Stimulated activated CD4-positive, alpha-beta T cell treated with anti-CD3 and anti-CD28 coated beads, Interleukin-4, amount 100 ng/mL, for 48 hours (primary cell): ENCODE data around the gene PEX11B.
A peak's percentile ranks its signal among the peaks of the same experiment; 100 is the strongest.
"Not testable (repeated sequence)": the region's sequence is repeated elsewhere in the genome, so short reads cannot be mapped to it uniquely, and the experiment has no call there.

ENCODE experiments used
- DNase-seq, 2 donors: peaks; one replicate each; pipeline ENCODE4 v3.0.0-alpha.2; 2020; ENCODE audit warnings: low read depth in 2 of 2

PEX11B gene

DNA sequence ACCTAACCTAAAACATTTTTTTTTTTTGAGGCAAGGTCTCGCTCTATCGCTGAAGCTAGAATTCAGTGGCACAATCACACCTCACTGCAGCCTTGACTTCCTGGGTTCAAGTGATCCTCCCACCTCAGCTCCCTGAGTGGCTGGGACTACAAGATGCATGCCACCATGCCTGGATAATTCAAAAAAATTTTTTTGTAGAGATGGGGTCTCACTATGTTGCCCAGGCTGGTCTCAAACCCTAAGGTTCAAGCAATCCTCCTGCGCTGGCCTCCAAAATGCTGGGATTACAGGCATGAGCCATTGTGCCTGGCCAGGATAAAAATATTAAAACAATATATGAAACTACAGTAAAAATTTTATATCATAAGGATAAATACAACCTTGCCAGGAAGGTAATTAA is 34.4 kb upstream of the PEX11B start:
- DNase-seq: no peak

GRCh38 chr1:145951526-145951925 is 33.0 kb upstream of the PEX11B start:
- no peak for DNase-seq

- DNase-seq: no peak
Observed at GRCh38 chr1:145949219-145949618, 30.7 kb upstream of the PEX11B start.

DNA sequence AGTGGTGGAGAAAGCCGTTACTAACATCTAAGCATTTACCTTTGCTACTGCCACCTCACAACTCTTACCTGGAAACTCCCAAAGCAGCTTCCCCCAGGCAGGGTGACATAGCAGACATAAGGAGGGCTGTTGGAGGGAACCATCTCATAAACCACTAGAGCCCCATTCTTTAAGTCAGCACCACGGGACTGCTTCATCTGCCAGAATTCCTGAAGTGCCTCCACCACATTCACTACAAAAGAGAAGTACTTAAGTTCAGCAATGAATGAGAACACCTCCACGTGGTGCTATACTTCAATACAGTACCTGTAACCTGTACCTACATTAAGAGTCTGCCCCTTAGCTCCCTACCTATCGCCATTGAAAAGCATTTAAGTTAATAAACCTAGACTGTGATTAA is 29.0 kb upstream of the PEX11B start:
- no peak for DNase-seq

- no peak for DNase-seq
Observed at GRCh38 chr1:145946477-145946986, 28.0 kb upstream of the PEX11B start.

DNA sequence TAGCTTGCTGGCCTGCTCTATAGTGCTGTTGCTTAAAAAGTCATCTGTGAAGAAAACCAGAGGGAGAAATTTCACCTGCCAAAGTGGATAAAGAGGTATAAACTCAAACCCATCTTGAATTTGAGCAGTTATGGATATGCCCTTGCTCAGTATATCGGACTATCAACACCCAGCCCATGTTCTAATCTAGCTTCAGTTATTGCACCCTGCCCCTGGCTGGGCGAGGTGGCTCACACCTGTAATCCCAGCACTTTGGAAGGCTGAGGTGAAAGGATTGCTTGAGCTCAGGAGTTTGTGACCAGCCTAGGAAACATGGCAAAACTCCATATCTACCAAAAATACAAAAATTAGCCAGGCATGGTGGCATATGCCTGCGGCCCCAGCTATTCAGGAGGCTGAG is 26.0 kb upstream of the PEX11B start:
- DNase-seq: no peak

DNA sequence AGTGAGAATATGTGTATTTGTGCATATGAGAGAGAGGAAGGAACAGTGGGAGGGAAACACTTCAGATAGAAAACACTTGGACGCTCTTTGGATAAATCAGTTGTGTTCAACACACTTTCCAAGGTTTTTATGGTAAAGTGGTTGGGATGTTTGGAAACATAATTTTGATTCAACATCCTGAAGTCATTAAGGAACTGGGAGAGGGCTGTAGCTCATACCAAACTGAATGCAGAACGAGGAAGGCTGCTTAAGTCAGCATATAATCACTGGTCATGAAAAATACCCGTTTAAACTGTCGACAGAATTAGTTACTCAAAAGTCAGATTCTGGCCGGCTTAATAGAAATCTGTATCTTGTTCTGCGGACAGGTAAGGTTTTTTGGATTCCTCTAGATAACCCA is 24.4 kb upstream of the PEX11B start:
- no peak for DNase-seq

DNA sequence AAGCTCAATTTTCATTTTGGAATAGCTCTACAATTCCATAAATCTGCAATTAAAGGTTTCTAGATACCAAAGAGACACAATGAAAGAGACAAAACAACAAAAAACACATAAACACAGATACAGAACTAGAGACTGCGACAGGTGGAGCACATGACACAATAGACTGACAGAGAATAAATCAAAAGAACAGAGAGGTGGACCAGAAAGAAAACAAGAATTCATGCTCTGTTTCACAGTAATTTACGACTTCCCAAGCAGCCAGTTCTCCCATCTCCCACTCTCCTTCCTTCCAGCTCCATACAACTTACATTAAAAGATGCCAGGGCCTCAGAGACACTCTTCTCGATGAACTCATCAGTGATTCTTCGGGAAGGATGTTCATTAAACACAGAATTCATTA is 23.9 kb upstream of the PEX11B start:
- DNase-seq: no peak

DNA sequence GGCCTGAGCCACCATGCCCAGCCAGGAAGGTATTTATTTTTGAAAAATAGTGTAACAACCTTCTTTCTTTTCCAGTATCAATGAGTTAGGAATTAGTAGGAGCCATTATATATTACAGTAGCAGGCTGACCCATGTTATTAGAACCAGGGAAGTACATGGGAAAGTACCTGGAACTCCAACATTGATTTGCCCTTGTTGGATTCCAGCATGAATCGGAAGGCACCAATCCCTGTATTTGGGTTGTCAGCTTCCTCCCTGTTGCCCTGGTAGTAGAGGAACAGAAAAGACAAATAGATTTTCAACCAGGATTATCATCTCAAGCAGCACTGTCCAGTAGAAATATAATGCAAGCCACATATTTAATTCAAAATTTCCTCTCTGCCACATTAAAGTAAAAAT is 18.9 kb upstream of the PEX11B start:
- no peak for DNase-seq

DNA sequence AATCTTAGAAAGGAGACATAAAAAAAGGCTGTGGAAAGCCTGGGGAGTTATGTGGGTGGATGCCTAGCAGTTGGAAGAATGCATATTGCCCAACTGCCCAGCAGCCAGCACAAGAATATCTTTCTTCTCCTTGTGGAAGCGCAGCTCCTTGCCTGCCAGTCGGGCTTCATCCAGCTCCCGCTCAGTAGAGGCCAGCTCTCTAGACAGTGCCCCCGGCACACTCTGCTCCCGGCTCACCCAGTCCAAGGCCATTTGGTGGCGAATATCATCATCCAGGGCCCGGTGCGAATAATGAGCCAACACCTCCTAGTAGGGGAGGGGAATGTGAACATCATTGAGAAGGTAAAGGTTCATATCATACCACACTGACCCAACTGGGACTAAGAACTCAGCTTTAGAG is 17.7 kb upstream of the PEX11B start:
- no peak for DNase-seq

DNA sequence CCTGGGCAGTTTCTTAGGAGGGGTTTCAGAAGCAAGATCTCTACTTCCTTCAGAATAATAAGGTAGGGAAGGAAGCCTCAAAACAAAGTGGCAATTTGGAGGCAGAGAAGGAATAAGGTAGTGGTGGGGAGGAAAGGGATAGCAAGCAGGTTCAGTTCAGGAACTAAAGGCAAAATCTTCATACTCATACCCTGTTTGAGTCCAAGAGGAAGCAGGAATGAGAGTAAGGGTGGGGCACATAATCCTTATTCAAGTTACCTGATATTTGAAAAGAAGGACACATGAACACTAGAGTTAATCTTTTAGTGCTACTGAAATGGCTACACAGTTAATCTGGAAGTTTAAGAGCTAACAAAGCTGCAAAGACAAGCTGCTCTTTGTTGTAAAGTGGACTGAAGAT is 17.2 kb upstream of the PEX11B start:
- no peak for DNase-seq

- DNase-seq: not testable (repeated sequence)
Observed at GRCh38 chr1:145932522-145933009, 14.0 kb upstream of the PEX11B start.

- no peak for DNase-seq
Observed at GRCh38 chr1:145927916-145928643, 9.6 kb upstream of the PEX11B start.

DNA sequence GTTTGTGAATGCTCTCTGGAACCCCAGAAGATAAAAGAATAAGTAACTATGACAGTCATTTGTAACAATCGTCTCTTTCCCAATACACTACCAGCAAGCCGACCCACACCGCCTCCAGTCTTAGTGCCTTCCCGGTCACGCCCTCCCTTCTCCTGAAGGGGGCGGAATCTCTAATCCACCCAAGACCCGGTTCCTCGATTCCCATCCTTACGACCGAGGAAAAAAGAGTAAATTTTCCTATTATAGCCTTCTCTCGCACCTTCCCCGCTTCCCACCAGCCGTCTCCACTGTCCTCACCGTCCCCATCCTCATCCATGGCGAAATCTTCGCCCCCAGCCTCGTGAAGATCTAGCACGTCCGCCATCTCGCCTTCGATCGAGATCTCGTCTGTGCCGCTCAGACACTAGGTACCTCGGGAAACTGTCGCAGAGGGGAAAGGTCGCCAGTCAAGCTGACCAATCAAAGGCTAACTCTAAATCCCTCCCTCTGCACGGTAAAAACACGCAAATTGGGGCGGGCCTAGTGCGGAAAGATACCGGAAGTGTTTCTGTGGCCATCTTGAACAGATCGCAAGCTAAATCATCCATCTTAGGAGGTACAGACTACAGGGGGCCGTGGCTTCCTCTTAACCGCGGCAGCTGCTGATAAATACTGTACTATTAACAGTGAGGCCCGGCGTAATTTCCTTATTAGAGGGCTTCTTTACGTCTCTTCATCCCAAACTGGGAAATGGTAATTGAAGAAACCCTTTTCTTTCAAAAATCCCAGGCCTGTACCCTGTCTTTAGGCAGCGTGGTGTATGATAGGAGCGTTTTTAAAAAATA is 8.8 kb upstream of the PEX11B start, which contains the start of gene RBM8A:
RBM8A (minus strand) TSS at position 422 of the 824 bp plus-strand sequence; CDS start at position 364, 58 bp downstream.
- peak; percentile 82 to 91 for DNase-seq

GRCh38 chr1:145926686-145927062 is 8.2 kb upstream of the PEX11B start:
- DNase-seq: peak; percentile 32 to 42

DNA sequence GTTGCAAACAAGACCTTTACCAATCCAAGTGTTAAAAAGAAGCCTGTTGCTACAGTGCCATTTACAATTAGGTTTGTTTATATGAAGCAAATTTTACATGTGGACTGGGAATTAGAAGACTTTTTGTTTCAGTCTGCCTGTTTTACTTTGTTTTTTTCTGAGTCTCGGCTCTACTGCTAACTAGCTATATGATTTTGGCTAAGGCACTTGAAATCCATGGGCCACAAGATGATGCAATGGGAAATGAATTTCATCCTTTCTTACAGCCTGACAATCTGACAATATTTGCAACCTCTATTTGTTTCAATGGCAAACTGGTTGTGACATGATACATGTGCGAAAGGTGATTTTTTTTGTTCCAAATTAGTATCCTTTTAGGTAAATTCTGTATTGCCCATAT is 3.7 kb upstream of the PEX11B start:
- DNase-seq: no peak

- DNase-seq: not testable (repeated sequence)
Observed at GRCh38 chr1:145920297-145920696, 1.8 kb upstream of the PEX11B start.

DNA sequence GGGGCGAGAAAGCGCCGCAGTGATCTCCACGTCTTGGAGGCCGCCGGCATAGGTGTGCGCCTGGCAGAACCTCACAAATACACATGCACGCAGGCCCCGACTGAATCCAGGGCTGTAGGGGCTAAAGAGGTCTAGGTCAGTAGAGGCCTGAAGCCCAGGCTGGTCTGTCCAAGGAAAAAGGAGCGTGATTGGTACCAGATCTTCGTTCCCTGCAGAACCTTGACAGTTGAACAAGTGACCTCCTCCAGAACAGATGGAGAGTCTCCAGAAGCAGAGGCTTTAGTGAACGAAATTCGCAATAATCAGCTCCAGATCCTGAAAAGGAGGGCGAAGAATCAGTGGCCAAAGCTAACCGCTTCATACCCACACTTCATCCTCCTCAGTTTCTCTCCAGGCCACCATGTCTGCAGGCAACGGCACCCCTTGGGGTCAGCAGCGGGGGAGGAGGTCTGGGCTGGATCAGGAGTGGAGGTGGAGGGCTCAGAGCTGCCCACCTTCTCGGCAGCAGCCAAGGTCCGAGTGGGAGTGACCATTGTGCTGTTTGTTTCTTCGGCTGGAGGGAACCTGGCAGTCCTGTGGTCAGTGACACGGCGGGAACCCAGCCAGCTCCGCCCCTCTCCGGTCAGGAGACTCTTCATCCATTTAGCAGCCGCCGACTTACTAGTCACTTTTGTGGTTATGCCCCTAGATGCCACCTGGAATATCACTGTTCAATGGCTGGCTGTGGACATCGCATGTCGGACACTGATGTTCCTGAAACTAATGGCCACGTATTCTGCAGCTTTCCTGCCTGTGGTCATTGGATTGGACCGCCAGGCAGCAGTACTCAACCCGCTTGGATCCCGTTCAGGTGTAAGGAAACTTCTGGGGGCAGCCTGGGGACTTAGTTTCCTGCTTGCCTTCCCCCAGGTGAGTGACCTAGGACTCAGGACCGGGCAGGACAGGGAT is 749 bp upstream of the PEX11B start:
- DNase-seq: no peak

GRCh38 chr1:145917595-145917994 is 922 bp downstream of the PEX11B start:
- DNase-seq: no peak

DNA sequence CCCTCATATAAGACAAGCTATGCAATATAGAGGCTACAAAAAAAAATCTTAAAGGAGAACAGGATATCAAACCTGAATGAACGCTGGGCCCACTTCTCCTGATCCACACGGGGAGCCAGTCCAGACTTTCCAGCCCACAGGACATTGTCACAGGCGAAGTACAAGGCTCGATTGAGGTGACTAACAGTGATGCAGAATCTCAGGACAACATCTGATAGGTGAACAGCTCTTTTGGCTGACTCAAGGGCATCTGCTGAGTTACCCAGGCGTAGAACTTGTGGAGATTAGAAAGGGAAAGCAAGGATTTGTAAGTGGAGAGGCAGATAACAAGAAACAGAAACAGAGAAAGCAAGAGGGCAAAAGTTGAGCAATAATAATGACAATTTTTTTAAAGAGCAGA is 1.8 kb downstream of the PEX11B start:
- DNase-seq: no peak

- DNase-seq: no peak
Observed at GRCh38 chr1:145912128-145912641, 6.3 kb downstream of the PEX11B start.
